Activated CD8-positive, alpha-beta memory T cell treated with anti-CD3 and anti-CD28 coated beads, Interleukin-2, amount 50 U/mL, for 4 hours (primary cell): ENCODE data around the gene KAZN.

ENCODE experiments used
- DNase-seq: peaks from one replicate; pipeline ENCODE4 v3.0.0-alpha.2; 2020

KAZN gene

GRCh38 chr1:14777516-14778506, 179.3 kb downstream of the KAZN start:
- DNase-seq = no peak

- no peak for DNase-seq
Observed at GRCh38 chr1:14778541-14778897, 180.0 kb downstream of the KAZN start.

GRCh38 chr1:14778898-14779865, 180.7 kb downstream of the KAZN start:
- no peak for DNase-seq

- no peak for DNase-seq
Observed at GRCh38 chr1:14780271-14780670, 181.8 kb downstream of the KAZN start.

GRCh38 chr1:14781811-14782210, 183.3 kb downstream of the KAZN start:
- DNase-seq = no peak

- no peak for DNase-seq
Observed at GRCh38 chr1:14782741-14783591, 184.5 kb downstream of the KAZN start.

GRCh38 chr1:14783592-14783886, 185.1 kb downstream of the KAZN start:
- no peak for DNase-seq

- no peak for DNase-seq
Observed at GRCh38 chr1:14784790-14785773, 186.6 kb downstream of the KAZN start.

- no peak for DNase-seq
Observed at GRCh38 chr1:14786109-14786675, 187.7 kb downstream of the KAZN start.

GRCh38 chr1:14786681-14787080, 188.2 kb downstream of the KAZN start:
- no peak for DNase-seq

GRCh38 chr1:14787604-14788003, 189.1 kb downstream of the KAZN start:
- no peak for DNase-seq

GRCh38 chr1:14788080-14788479, 189.6 kb downstream of the KAZN start:
- DNase-seq = no peak

GRCh38 chr1:14790982-14791381, 192.5 kb downstream of the KAZN start:
- DNase-seq = no peak

- DNase-seq = no peak
Observed at GRCh38 chr1:14791654-14792053, 193.2 kb downstream of the KAZN start.

- DNase-seq = no peak
Observed at GRCh38 chr1:14794136-14794768, 195.8 kb downstream of the KAZN start.

GRCh38 chr1:14794906-14795305, 196.4 kb downstream of the KAZN start:
- DNase-seq = no peak

GRCh38 chr1:14795589-14795988, 197.1 kb downstream of the KAZN start:
- DNase-seq = no peak

GRCh38 chr1:14800014-14800413, 201.5 kb downstream of the KAZN start:
- no peak for DNase-seq

GRCh38 chr1:14800500-14801076, 202.1 kb downstream of the KAZN start:
- no peak for DNase-seq
